Caki2 (cell line): ENCODE results near the gene SOX6. TPM values are rescaled to one million over a fixed set of nuclear protein-coding genes. Genes with fewer than 3 reads are reported as not detected.
"Not testable (repeated sequence)": the region's sequence is repeated elsewhere in the genome, so short reads cannot be mapped to it uniquely, and the experiment has no call there.

Experiments
- DNase-seq: peaks from one replicate; pipeline ENCODE4 v3.0.0-alpha.2; 2015; ENCODE audit warnings: low read depth
- in situ Hi-C: cut with HindIII; loops from 2 replicates; pipeline ENCODE4 v1.10.0; 2016; ENCODE audit warnings: low sequenced_read_pairs, low pct_unique_long_range_greater_than_20kb, mixed read lengths
- total RNA-seq: library from RNA; depleted of rRNA; stranded (reverse); fragments of >200 nt; shearing (Covaris generic); gene quantifications from 2 replicates; pipeline ENCODE4 v1.2.3, GENCODE V29; 2014; ENCODE audit warnings: low replicate concordance

Gene SOX6
- total RNA-seq, 1 experiment from 2014 or later: 0.78 TPM

DNA sequence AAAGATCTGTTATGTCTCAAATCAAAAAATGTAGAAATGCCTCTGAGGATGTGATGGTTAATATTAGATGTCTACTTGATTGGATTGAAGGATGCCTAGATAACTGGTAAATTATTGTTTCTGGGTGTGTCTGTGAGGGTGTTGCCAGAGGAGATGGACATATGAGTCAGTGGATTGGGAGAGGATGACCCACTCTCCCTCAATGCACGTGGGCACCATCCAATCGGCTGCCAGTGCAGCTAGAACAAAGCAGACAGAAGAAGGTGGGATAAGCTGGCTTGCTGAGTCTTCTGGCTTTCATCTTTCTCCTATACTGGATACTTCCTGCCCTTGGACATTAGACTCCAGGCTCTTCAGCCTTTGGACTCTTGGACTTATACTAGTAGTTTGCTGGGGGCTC, 430.3 kb downstream of the SOX6 start:
- in situ Hi-C loops: no loop called here
- no peak for DNase-seq

DNA sequence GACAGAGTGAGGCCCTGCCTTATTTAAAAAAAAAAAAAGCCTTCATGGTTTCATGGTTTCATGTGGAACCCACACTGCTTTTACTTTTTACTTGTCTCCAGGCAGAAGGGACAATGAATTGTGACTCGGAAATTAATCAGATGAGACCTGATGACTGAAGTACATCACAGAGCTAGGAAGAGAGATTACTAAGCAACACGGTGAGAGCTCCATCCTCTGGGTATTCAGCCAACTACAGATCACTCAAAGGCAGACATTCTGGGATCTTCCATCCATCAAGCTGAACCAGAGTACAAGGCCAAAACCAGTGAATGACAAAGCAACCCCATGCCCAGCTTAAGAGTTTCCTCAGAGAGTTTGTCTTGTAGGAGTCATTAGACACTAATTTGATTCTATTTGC, 433.2 kb downstream of the SOX6 start:
- in situ Hi-C loops: no loop called here
- peak; percentile 33 for DNase-seq

- in situ Hi-C loops, DNase-seq: not testable (repeated sequence)
These were observed 433.6 kb downstream of the SOX6 start for GRCh38 chr11:15922745-15923144.

DNA sequence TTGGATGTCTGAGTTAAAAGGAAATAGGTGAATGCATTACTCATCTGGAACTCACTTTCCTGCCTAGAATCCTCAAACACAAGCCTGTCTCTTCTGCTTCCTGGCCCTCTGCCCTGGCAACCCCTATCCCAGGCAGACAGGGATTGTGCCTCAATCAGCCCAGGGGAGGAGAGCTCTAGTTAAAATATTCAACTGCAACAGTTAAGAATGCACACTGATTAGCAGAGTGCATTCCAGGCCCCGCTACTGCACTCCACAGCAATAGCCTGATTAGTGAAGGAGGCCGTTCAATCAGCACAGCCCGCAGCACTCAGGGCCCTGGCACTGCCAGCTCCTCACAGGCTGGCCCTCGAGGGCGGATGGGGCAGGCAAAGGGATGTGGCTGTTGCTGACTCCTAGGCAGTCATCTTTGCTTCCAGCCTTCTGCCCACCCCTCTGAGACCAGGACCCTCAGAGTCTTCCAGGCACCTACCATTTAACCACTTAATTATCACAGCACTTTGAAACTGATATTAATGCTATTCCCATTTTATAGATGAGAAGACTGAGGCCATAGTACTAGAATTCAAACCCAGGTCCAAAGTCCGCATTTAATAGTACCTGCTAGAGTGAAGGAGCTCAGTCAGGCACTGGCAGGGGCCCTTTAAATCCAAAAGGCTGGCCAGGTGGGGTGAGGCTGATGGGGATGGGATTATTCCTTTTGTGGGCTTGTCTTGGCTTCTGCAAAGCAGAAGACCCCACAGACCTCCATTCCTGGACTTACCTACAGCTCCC, 435.3 kb downstream of the SOX6 start:
- DNase-seq: no peak
- in situ Hi-C loops: no loop called here

- in situ Hi-C loops: no loop called here
- no peak for DNase-seq
These were observed 437.7 kb downstream of the SOX6 start for GRCh38 chr11:15918674-15919073.

DNA sequence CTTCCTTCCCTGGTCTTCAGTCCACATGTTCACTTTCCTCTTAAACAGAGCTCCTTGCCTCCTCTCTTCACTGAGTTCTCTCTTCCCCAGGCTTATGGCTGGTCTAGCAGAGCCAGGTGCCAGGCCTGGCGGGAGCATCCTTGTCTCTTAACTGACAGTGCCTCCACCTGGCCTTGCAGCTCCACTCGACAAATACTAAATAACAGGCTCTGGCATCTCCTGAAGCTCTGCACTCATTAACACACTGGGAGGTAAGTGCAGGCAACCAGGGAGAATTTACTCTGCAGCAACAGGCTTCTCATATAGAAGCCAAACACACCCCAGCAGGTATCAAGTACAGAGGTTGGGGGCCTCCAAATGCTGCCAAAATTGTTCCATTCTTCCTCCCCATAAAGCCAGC, 438.1 kb downstream of the SOX6 start:
- in situ Hi-C loops: no loop called here
- no peak for DNase-seq
